Right atrium auricular region (tissue), 2 donors: ENCODE results near the gene HOGA1. TPM values are rescaled to one million over a fixed set of nuclear protein-coding genes. Genes with fewer than 3 reads are reported as not detected.

Source experiments
- DNase-seq: peaks from one replicate; pipeline ENCODE4 v3.0.0-alpha.2; 2019; ENCODE audit warnings: low spot score
- H3K27ac ChIP-seq, 2 donors: fragments of 200-600 bp; sonication (generic); 1 replicate in 1 of 2; 2 replicates in 1 of 2; pipeline ENCODE4 v1.5.1; 2016 to 2019
- H3K27me3 ChIP-seq, 2 donors: fragments of 200-600 bp; sonication (generic); one replicate each; pipeline versions ENCODE4 v1.5.1 to v1.6.0; 2017 to 2019
- H3K36me3 ChIP-seq: fragments of 200-600 bp; sonication (generic); one replicate; pipeline ENCODE4 v1.5.1; 2016
- H3K4me1 ChIP-seq, 2 donors: fragments of 200-600 bp; sonication (generic); one replicate each; pipeline versions ENCODE4 v1.5.1 to v1.6.0; 2017 to 2019
- H3K4me3 ChIP-seq, 2 donors: fragments of 200-600 bp; sonication (generic); 1 replicate in 1 of 2; 2 replicates in 1 of 2; pipeline ENCODE4 v1.5.1; 2017 to 2019; ENCODE audit warnings: mild to moderate bottlenecking in 1 of 2, moderate library complexity in 1 of 2
- H3K9me3 ChIP-seq, 2 donors: fragments of 200-600 bp; sonication (generic); one replicate each; pipeline ENCODE4 v1.5.1; 2019
- total RNA-seq, 2 donors: library from RNA; depleted of rRNA; stranded (reverse); fragments of >200 nt; gene quantifications; one replicate each; pipeline ENCODE4 v1.1.0, GENCODE V29; 2016
- TF ChIP-seq, protein P1 (sequence below), 2 donors: fragments of 200-600 bp; sonication (generic); IDR thresholded peaks; one replicate each; pipeline ENCODE4 v1.5.1; 2019; ENCODE audit warnings: antibody characterized with exemption in 2 of 2

The HOGA1 gene
- total RNA-seq, 2 donors from 2014 or later, result 17.6 to 25.6 TPM

DNA sequence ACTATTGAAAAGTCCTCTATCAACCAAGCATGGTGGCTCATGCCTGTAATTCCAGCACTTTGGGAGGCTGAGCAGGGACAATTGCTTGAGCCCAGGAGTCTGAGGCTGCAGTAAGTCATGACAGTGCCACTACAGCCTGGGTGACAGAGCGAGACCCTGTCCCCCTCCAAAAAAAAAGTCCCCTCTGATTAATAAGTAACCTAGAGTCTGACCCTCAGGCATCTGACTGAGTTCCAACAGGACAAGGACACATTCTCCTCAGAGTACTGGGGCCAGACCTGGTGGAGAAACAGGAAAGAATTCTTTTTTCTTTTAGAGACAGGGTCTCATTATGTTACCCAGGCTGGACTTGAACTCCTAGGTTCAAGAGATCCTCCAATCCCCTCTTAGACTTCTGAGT lies 39.1 kb downstream of the HOGA1 start:
- H3K27ac ChIP-seq, result no peak overlapping the region
- H3K36me3 ChIP-seq, result no peaks in the 10 kb centered on the region
- no peak overlapping the region for H3K4me3 ChIP-seq
- TF ChIP-seq, protein P1, sequence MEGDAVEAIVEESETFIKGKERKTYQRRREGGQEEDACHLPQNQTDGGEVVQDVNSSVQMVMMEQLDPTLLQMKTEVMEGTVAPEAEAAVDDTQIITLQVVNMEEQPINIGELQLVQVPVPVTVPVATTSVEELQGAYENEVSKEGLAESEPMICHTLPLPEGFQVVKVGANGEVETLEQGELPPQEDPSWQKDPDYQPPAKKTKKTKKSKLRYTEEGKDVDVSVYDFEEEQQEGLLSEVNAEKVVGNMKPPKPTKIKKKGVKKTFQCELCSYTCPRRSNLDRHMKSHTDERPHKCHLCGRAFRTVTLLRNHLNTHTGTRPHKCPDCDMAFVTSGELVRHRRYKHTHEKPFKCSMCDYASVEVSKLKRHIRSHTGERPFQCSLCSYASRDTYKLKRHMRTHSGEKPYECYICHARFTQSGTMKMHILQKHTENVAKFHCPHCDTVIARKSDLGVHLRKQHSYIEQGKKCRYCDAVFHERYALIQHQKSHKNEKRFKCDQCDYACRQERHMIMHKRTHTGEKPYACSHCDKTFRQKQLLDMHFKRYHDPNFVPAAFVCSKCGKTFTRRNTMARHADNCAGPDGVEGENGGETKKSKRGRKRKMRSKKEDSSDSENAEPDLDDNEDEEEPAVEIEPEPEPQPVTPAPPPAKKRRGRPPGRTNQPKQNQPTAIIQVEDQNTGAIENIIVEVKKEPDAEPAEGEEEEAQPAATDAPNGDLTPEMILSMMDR (IDR thresholded peaks at IDR 0.05), result no peak
- DNase-seq, result no peak
- H3K27me3 ChIP-seq, result no peaks in the 10 kb centered on the region
- no peaks in the 10 kb centered on the region for H3K9me3 ChIP-seq
- peaks cover 0 to 4% of the 10 kb centered on the region in 2 donors for H3K4me1 ChIP-seq

DNA sequence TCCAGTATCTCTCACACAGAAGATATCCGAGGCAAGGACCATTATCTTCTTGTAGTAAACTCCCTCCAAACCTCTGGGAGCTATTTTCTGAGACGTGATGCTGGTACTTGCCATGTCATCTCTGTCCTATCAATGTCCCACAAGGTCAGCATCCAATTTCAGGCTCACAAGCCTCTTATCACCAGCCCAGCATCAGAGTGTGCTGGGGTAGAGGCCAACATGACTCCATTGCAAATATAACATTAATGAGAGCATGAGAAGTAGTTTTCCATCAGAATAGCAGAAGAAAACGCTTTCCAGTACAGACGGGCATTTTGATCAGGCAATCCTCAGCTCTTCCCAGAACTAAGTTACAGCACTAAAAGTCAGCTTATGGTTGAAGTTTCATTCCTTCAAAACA lies 43.5 kb downstream of the HOGA1 start:
- TF ChIP-seq, protein P1 (IDR thresholded peaks at IDR 0.05), result no peak
- peaks cover 0 to 9% of the 10 kb centered on the region in 2 donors for H3K4me1 ChIP-seq
- no peak for DNase-seq
- H3K27me3 ChIP-seq, result no peaks in the 10 kb centered on the region
- H3K9me3 ChIP-seq, result no peaks in the 10 kb centered on the region
- H3K4me3 ChIP-seq, result no peak overlapping the region
- H3K36me3 ChIP-seq, result no peaks in the 10 kb centered on the region
- H3K27ac ChIP-seq, result peak overlapping the region; percentile 38 to 64

DNA sequence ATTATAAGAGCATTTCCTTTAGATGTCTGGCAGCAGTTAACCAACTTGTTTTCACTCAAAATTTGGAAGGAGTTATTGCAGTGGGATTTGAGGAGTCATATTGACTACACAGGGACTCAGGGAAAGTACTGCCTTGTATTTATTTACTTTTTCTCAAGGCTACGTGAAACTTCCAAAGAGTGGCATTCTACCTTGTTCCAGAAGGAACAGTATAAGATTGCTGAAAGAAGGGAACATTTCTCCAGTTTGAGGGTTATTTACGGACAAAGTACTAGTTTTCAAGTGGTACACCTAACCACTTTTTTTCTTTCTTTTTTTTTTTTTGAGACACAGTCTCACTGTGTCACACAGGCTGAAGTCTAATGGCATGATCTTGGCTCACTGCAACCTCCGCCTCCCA lies 44.0 kb downstream of the HOGA1 start:
- H3K4me1 ChIP-seq, result peaks cover 0 to 11% of the 10 kb centered on the region in 2 donors
- no peak for DNase-seq
- H3K4me3 ChIP-seq, result no peak overlapping the region
- peak overlapping the region; percentile 38 to 64 for H3K27ac ChIP-seq
- TF ChIP-seq, protein P1 (IDR thresholded peaks at IDR 0.05), result no peak
- H3K36me3 ChIP-seq, result no peaks in the 10 kb centered on the region
- no peaks in the 10 kb centered on the region for H3K9me3 ChIP-seq
- no peaks in the 10 kb centered on the region for H3K27me3 ChIP-seq

- TF ChIP-seq, protein P1 (IDR thresholded peaks at IDR 0.05), result no peak
- Histone ChIP-seq H3K4me3 (no peak overlapping the region), H3K4me1 (peaks cover 0 to 11% of the 10 kb centered on the region in 2 donors), H3K27me3 (no peaks in the 10 kb centered on the region), H3K36me3 (no peaks in the 10 kb centered on the region), H3K27ac (no peak overlapping the region), H3K9me3 (no peaks in the 10 kb centered on the region)
- no peak for DNase-seq
Measured at GRCh38 chr10:97629289-97629688, 45.1 kb downstream of the HOGA1 start.

DNA sequence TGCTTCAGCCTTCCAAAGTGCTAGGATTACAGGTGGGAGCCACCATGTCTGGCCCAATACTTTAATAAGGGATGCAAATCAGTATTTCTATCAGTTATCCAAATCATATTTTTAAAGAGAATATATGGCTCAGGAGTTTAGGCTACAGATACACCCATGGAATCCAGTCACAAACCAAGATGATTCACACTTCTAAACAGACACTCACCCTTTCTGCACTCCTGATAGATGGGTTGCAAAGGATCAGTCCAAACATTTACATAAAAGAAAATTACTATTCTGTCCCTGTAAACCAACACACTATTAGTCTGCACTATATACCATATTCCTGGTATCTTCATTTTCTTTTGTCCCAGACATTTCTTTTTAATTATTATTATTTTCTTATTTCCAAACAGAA lies 46.9 kb downstream of the HOGA1 start:
- no peak overlapping the region for H3K27ac ChIP-seq
- no peak for DNase-seq
- TF ChIP-seq, protein P1 (IDR thresholded peaks at IDR 0.05), result no peak
- H3K4me3 ChIP-seq, result no peak overlapping the region
- H3K27me3 ChIP-seq, result no peaks in the 10 kb centered on the region
- peaks cover 0 to 11% of the 10 kb centered on the region in 2 donors for H3K4me1 ChIP-seq
- no peaks in the 10 kb centered on the region for H3K36me3 ChIP-seq
- H3K9me3 ChIP-seq, result no peaks in the 10 kb centered on the region
